Measurements from ENCODE around the gene EMX2.

EMX2 gene

DNA sequence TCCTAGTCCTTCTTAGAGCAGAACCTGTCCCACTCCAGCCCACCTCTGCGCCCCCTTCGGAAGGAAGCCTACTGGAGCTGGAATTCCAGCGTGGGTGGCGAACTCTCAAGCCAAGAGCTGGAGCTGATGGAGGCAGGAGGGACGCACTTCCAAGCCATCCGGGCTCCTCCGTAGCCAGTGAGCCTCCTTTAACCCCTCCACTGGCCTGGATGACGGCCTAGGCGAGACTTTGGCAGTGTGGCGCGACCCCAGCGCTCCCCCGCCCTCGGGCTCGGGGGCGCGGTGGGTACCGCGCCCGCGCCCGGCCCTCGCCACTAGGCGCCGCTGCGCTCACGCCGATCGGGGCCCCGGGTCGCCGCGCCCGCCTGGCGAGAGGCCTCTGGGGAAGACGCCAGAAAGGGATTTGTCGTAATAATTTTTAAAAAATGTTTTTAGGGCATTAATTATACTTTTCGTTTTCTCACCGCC, 5.1 kb upstream of the EMX2 start:
- Mint-ChIP-seq H3K4me3 (no peak overlapping the region), H3K27ac (no peak overlapping the region), H3K4me1 (peaks cover 13% of the 10 kb centered on the region), H3K36me3 (no peaks in the 10 kb centered on the region), H3K27me3 (peaks cover 93% of the 10 kb centered on the region), H3K9me3 (no peaks in the 10 kb centered on the region)
- ATAC-seq: no peak

DNA sequence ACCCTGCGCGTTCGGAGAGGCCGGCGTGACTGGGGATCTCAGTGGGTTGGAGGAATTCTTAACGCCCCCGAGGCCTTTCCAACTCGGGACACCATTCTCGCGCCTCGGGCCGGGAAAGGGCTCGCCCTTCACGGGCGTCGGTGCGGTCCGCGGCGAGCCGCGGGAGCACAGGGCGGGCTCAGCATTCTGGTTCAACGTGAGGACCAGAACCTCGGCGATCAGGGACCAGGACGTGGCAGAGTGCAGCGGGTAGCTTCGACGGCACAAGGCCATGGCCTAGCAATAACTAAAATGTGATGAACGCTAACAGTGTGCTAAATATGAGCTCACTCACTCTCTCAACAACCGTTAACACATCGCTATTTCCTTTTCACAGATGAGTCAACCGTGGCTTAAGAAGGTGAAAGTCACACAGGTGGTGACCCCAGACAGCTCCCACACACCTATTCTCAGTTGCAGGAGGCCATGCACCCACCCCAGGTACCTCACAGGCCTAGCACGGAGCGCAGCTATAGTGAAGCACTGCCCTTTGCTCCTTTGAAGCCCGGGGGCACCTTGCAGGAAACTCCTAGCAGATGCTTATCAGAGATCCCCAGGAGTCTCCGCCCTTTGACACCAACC, 4.5 kb upstream of the EMX2 start:
- no peak overlapping the region for H3K4me3 Mint-ChIP-seq
- H3K27ac Mint-ChIP-seq: no peak overlapping the region
- peaks cover 88% of the 10 kb centered on the region for H3K27me3 Mint-ChIP-seq
- ATAC-seq: no peak
- peaks cover 13% of the 10 kb centered on the region for H3K4me1 Mint-ChIP-seq
- no peaks in the 10 kb centered on the region for H3K36me3 Mint-ChIP-seq
- H3K9me3 Mint-ChIP-seq: no peaks in the 10 kb centered on the region

DNA sequence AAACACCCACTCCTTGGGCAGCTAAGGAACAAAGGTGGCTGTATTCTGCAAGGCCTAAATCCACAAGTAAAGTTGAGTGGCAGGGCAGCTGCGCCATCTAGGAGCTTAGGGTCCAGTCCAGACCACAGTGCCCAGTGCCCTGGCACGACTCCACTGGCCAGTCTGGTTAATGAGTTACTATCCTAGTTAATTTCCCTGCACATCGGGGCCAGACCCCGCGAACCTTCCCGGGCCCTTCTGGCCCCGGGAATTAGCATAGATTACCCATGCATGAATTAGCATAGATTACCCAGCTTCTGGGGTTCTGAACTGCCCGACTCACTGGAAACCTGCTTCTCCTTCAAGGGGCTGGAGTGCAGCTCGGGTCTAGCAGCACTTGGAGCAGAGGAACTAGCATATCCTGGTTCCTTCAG, 3.2 kb upstream of the EMX2 start:
- ATAC-seq: no peak
- Mint-ChIP-seq H3K27ac (no peak overlapping the region), H3K4me3 (no peak overlapping the region), H3K4me1 (peaks cover 6% of the 10 kb centered on the region), H3K27me3 (peaks cover 88% of the 10 kb centered on the region), H3K36me3 (no peaks in the 10 kb centered on the region), H3K9me3 (no peaks in the 10 kb centered on the region)

DNA sequence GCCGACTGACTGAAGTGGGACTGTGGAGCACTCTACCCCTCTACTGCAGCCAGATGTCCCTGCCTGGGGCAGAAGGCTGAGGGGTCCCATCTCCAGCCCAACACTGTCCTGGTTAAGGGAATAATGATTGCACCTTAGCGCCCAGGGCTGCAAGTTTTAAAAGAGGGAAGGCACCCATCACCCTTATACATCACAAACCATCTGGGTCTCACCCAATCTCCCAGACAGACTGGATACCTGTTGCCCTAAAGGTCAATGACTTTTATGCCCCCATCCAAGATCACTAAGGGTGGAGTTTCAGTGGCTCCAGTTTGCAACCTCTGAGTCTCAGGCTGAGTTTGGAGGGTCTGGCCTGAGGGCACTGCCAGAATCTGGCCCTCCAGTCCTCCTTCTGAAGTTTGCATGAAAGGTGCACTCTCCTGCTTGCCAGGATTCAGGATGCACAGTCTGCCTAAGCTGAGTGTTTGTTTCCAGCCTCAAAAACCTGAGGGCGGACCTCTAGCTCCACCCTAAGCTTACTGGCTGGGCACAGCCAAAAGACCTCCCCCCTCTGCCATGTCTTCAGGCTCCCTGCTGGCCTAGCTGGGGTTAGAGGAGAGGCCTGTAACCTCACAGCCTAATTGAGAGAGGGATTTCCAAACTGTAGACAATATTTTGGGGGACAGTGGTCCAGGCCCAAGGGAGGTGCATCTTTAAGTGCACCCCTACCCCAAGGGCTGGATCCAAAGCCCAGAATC, 2.5 kb upstream of the EMX2 start:
- H3K4me1 Mint-ChIP-seq: peaks cover 6% of the 10 kb centered on the region
- H3K27ac Mint-ChIP-seq: no peak overlapping the region
- H3K27me3 Mint-ChIP-seq: peaks cover 89% of the 10 kb centered on the region
- peak; percentile 34 for ATAC-seq
- H3K36me3 Mint-ChIP-seq: no peaks in the 10 kb centered on the region
- H3K9me3 Mint-ChIP-seq: no peaks in the 10 kb centered on the region
- H3K4me3 Mint-ChIP-seq: no peak overlapping the region

DNA sequence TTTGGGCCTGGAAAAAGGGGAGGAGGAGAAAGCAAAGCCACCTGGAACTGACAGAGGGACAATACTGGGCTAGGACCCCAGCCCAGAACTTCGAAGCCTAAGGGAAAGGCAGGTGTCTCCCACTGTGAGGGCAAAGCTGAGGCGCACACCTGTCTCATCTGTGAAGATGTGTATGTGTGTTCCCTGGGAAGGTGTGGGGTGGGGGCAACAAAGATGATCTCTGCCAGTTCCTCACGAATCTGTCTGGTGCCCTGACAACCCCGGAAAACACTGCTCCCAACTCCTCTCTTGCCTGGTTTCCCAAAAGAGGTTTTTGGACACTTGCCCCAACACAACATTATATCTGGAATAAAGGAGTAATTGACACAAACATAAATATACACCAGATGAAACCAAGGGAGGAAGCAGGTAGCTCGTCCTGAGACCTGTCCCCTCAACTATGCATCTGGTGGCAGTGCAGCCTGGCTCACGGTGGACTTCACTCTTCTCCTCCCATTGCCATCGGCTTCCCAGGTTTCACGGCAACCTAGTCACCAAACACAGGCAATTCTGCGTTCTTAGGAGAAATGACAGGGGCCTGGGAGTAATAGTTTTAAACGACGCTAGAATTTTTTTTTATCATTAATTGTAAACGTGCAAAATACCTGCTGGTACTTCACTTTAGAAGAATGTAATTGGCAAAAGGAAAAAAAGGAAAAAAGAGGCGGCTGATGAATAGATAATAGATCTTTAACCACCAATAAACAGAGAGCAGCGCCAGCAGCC, 1.7 kb upstream of the EMX2 start:
- H3K36me3 Mint-ChIP-seq: no peaks in the 10 kb centered on the region
- H3K27me3 Mint-ChIP-seq: peaks cover 85% of the 10 kb centered on the region
- no peaks in the 10 kb centered on the region for H3K9me3 Mint-ChIP-seq
- peaks cover 8% of the 10 kb centered on the region for H3K4me1 Mint-ChIP-seq
- ATAC-seq: no peak
- no peak overlapping the region for H3K27ac Mint-ChIP-seq
- no peak overlapping the region for H3K4me3 Mint-ChIP-seq

DNA sequence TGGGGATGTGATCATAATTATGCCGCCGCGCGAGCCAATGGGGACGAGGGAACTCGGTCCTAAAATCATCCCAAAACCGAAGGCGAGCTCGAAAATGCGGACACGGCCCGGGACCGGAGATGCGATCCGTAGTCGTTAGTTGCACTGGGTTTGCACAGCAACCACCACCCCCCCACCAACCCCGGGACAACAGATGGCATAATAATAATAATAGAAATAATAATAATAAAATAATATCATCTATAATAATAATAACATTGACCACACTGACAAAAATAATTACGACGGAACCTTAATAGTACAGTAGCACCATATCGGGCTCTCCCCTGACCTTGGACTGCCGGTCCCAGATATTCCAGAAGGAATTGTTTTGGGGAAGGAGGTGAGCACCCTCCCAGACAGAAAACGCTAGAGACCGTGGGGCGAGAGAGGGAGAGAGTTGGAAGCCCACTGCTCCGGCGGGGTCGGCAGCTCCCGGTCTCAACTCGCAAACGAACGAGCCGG, 1.1 kb upstream of the EMX2 start:
- H3K4me1 Mint-ChIP-seq: peaks cover 13% of the 10 kb centered on the region
- no peak overlapping the region for H3K27ac Mint-ChIP-seq
- no peaks in the 10 kb centered on the region for H3K36me3 Mint-ChIP-seq
- H3K4me3 Mint-ChIP-seq: no peak overlapping the region
- peaks cover 85% of the 10 kb centered on the region for H3K27me3 Mint-ChIP-seq
- ATAC-seq: no peak
- H3K9me3 Mint-ChIP-seq: no peaks in the 10 kb centered on the region

DNA sequence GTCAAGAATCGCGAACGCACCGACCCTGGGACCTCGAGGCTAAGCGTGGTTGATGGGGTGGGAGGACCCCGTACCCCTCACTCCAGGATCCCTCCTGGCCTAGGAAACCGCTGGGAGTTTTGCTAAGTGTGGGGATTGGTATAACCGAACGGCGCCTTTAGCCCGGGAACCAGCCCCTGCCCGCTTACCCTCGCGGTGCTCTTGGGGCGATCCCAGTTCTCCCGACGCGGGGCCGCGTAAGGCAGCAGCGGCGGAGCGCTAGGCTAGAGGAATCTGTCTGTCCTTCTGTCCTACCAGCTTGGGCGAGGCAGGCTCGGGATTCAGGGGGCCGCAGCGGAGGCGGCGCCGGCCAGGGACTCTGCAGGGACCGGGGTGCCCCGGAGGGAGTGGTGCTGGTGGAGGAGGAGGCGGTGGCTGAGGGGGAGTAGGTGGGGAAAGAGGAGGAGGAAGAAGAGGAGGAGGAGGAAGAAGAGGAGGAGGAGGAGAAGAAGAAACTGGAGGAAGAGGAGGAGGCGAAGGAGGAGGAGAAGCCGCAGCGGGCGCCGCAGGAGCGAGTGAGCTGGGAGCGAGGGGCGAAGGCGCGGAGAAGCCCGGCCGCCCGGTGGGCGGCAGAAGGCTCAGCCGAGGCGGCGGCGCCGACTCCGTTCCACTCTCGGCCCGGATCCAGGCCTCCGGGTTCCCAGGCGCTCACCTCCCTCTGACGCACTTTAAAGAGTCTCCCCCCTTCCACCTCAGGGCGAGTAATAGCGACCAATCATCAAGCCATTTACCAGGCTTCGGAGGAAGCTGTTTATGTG, 439 bp upstream of the EMX2 start:
- H3K27ac Mint-ChIP-seq: no peak overlapping the region
- peaks cover 14% of the 10 kb centered on the region for H3K4me1 Mint-ChIP-seq
- ATAC-seq: no peak
- no peak overlapping the region for H3K4me3 Mint-ChIP-seq
- no peaks in the 10 kb centered on the region for H3K9me3 Mint-ChIP-seq
- H3K36me3 Mint-ChIP-seq: no peaks in the 10 kb centered on the region
- H3K27me3 Mint-ChIP-seq: peaks cover 86% of the 10 kb centered on the region

DNA sequence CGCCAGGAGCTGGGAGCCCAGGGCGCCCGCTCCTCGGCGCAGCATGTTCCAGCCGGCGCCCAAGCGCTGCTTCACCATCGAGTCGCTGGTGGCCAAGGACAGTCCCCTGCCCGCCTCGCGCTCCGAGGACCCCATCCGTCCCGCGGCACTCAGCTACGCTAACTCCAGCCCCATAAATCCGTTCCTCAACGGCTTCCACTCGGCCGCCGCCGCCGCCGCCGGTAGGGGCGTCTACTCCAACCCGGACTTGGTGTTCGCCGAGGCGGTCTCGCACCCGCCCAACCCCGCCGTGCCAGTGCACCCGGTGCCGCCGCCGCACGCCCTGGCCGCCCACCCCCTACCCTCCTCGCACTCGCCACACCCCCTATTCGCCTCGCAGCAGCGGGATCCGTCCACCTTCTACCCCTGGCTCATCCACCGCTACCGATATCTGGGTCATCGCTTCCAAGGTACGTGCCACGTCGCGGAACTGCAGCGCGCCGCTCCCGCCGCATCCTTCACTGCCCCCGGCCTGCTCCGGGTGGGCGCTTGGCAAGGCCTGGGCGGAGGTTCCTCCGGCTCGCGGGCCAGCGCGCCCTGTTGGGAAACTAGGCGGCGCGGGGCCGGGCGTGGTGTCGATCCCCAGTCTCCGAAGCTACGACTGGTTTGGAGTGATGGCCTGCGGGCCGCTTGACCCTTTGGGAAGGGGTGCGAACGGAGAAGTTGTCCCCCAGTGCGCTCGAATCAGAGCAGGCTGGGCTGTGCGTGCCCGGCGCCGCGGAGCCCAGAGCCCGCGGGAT, 868 bp downstream of the EMX2 start:
- Mint-ChIP-seq H3K36me3 (no peaks in the 10 kb centered on the region), H3K4me1 (peaks cover 28% of the 10 kb centered on the region), H3K9me3 (no peaks in the 10 kb centered on the region), H3K27ac (no peak overlapping the region), H3K27me3 (peaks cover 89% of the 10 kb centered on the region), H3K4me3 (no peak overlapping the region)
- no peak for ATAC-seq

DNA sequence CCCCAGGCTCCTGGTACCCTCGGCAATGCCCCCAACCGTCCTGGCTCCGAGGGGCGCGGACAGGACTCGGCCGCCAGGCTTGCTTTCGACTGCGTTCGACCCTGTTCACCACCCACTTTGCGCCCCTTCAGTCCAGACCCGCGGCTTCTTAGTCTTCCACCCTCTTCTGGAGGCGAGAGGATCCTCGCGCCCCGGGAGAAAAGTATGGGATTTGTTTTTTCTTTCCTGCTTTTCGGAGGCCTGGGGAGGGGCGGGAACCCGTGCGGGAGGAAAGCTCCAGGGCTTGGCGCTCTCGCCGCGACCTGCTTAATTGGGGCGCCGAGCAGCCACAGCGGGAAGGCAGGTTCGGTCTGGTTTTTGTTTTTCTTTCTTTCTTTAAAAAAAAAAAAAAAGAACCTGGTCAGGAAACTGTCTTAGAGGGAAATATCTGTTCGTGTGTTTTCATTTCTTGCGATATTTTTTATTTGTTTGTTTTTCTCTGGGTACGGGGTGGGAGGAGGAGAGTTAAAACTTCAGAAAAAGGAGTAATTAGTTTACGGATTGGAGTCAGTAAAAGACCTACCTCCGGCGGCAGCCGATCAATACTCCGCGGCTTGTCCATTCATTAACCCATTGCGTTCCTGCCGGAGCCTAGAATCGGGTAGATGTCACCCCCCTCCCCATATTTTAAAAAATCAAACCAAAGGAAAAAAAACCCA, 1.6 kb downstream of the EMX2 start:
- no peak for ATAC-seq

DNA sequence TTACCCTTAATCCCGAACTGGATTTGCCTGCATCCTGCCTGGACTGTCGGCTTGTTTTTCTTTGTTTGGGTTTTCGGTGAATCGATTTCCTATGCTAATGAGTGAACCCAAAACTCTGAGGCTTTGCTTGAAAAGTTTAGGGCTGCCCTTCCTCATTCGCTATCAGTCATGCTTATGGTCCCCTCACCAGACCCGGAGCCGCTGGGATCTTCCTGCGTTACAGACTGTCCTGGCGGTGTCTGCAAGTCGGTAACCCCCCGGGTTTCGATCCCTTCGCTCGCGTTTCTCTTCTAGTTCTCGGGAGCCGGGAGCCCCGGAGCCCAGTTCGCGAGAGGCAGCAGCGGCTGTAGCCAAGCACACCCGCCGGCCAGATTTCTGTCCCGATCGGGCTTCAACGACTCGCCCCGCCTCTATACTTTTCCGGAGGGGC, 2.2 kb downstream of the EMX2 start:
- ATAC-seq: no peak
- H3K27me3 Mint-ChIP-seq: peaks cover 84% of the 10 kb centered on the region
- peaks cover 29% of the 10 kb centered on the region for H3K4me1 Mint-ChIP-seq
- no peaks in the 10 kb centered on the region for H3K9me3 Mint-ChIP-seq
- no peak overlapping the region for H3K4me3 Mint-ChIP-seq
- no peak overlapping the region for H3K27ac Mint-ChIP-seq
- no peaks in the 10 kb centered on the region for H3K36me3 Mint-ChIP-seq

More for the DNA sequence above, 1.6 kb downstream of the EMX2 start:
- Mint-ChIP-seq H3K27ac (no peak overlapping the region), H3K9me3 (no peaks in the 10 kb centered on the region), H3K4me3 (no peak overlapping the region), H3K36me3 (no peaks in the 10 kb centered on the region), H3K27me3 (peaks cover 86% of the 10 kb centered on the region), H3K4me1 (peaks cover 29% of the 10 kb centered on the region)

DNA sequence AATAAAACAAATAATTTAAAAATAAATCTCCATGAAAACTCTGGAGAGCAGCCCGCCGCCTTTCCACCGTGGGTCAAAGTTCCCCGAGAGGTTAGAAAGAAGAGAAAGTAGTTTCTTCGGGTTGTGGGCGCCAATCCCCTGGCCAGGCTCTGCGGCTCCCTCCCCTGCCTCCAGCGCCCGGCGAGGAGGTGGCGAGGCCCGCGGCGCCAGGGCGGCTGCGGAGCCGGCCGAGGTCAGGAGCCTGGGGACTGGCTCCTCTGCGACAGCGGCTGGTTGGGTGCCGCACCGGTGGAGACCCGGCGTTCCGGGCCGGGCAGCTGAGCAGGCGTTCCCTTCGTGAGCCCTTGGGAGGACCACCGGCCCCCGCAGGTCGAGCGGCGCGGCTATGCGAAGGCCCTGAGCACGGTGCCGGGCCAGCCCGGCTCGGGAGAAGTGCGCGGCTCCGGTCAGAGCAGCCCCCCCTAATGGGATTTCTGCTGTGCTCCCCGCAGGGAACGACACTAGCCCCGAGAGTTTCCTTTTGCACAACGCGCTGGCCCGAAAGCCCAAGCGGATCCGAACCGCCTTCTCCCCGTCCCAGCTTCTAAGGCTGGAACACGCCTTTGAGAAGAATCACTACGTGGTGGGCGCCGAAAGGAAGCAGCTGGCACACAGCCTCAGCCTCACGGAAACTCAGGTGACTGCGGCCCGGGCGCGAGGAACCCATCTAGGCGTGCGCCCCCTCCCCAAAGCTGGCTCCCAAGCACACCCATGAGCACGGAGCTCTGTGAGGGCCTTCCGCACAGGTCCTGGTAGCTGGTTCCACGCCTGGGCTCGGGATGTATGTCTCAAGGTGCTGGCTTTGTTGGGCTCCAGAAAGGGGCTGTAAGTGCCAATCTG, 2.8 kb downstream of the EMX2 start:
- peaks cover 84% of the 10 kb centered on the region for H3K27me3 Mint-ChIP-seq
- H3K27ac Mint-ChIP-seq: no peak overlapping the region
- peaks cover 29% of the 10 kb centered on the region for H3K4me1 Mint-ChIP-seq
- no peak overlapping the region for H3K4me3 Mint-ChIP-seq
- H3K9me3 Mint-ChIP-seq: no peaks in the 10 kb centered on the region
- no peaks in the 10 kb centered on the region for H3K36me3 Mint-ChIP-seq
- no peak for ATAC-seq

DNA sequence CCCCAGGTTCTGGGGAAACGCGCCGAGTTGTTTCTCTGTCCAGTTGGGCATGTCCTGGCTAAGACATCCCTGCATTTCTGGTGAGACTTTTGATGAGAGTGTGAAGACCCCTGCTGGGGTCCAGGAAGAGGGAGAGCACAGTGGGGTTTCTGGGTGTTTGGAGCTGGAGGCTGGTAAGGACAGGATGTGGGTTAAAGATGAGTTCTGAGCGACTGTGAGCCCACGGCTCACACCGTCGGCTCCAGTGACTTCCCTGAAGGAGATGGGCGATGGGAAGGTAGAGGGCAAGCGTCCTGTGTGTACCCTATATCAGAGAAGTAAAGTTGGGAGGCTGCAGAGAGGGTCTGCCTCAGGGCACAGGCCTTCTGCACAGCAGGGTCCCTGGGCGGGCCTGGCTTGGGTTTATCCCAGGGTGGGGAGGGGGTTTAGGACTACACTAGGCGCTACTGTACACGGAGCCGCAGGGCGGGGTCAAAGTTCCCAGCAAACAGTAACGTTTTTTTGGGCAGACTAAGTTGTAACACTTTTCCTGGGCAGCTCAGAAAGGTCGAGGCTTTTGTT, 3.6 kb downstream of the EMX2 start:
- no peak overlapping the region for H3K4me3 Mint-ChIP-seq
- no peak overlapping the region for H3K27ac Mint-ChIP-seq
- H3K36me3 Mint-ChIP-seq: no peaks in the 10 kb centered on the region
- H3K4me1 Mint-ChIP-seq: peaks cover 29% of the 10 kb centered on the region
- peaks cover 84% of the 10 kb centered on the region for H3K27me3 Mint-ChIP-seq
- no peak for ATAC-seq
- no peaks in the 10 kb centered on the region for H3K9me3 Mint-ChIP-seq

DNA sequence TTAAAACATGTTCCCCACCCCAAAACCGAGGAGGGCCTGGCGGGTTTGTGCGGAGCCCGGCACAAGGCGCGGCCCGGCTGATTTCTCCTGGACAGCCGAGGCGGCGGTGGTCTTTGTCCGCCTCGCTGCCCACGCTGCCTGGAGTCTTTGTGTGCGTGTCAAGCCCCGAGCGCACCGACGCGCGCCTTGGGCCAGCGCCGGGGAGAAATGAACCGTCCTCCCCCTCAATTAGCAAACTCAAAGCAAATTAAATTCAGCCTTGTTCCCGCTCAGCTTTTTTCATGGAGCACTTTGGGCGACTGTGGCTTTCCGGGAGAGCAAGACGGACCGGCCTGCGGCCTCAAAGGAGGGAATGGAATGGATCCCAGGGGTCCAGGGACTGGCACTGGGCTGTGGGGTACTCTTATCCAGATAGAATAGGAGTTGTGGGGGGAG, 4.1 kb downstream of the EMX2 start:
- H3K27ac Mint-ChIP-seq: no peak overlapping the region
- H3K36me3 Mint-ChIP-seq: no peaks in the 10 kb centered on the region
- H3K27me3 Mint-ChIP-seq: peaks cover 84% of the 10 kb centered on the region
- H3K4me3 Mint-ChIP-seq: no peak overlapping the region
- no peak for ATAC-seq
- peaks cover 26% of the 10 kb centered on the region for H3K4me1 Mint-ChIP-seq
- H3K9me3 Mint-ChIP-seq: no peaks in the 10 kb centered on the region

Measured in stimulated activated memory B cell treated with anti-CD40 and anti-IgM and Interleukin-4, amounts not matched to agents 10 μg/mL and 1 μg/mL and 100 μg/mL, for 72 hours (primary cell).